ENCODE data around the gene MACF1.

DNA sequence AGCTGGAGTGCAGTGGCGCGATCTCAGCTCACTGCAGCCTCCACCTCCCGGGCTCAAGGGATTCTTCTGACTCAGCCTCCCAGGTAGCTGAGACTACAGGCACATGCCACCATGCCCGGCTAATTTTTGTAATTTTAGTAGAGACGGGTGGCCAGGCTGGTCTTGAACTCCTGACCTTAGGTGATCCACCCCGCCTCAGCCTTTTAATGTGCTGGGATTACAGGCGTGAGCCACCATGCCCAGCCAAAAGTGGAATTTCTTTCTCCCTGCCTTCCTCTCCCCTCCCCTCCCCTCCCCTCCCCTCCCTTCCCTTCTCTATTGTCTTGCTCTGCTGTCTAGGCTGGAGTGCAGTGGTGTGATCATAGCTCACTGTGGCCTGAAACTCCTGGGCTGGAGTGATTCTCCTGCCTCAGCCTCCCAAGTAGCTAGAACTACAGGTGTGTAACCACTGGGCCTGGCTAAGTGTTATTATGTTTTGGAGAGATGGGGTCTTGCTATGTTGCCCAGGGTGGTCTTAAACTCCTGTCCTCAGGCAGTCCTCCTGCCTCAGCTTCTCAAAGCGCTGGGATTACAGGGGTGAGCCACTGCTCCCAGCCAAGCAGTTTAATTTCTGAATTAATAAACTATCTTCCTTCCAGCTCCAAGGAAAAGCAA is 10.0 kb upstream of the MACF1 start:
- TF ChIP-seq POLR2A (IDR thresholded peaks at IDR 0.05; ENCODE audit: low read length): no peak
- TF ChIP-seq GATA1 (IDR thresholded peaks at IDR 0.05; ENCODE audit: low read depth, low read length): no peak
